CD4-positive, CD25-positive, alpha-beta regulatory T cell (primary cell): ENCODE measurements around the gene PRAMEF20. TPM values are rescaled to one million over a fixed set of nuclear protein-coding genes. Genes with fewer than 3 reads are reported as not detected.

Experiments used
- ATAC-seq, 2 donors: fragments of 150-1000 bp; cut with Tn5 transposase; one replicate each; pipeline ENCODE4 v1.10.0; 2021; ENCODE audit warnings: low read depth in 2 of 2, moderate number of reproducible peaks in 2 of 2, moderate library complexity in 1 of 2
- DNase-seq, 3 donors: peaks; one replicate each; pipeline versions ENCODE4 v3.0.0 to v3.0.0-alpha.2; 2012 to 2022; ENCODE audit warnings: mixed read lengths in 1 of 3
- H3K27ac ChIP-seq: one replicate; pipeline ENCODE4 v1.7.0; 2013; ENCODE audit warnings: mild to moderate bottlenecking, low read length; ENCODE audit not compliant: insufficient read depth, poor library complexity, severe bottlenecking
- H3K27me3 ChIP-seq: one replicate; pipeline ENCODE4 v1.7.0; 2013; ENCODE audit warnings: low read length; ENCODE audit not compliant: control insufficient read depth, insufficient read depth
- H3K36me3 ChIP-seq: one replicate; pipeline ENCODE4 v1.7.0; 2013; ENCODE audit warnings: mild to moderate bottlenecking, low read length, moderate library complexity; ENCODE audit not compliant: control insufficient read depth, insufficient read depth
- H3K4me1 ChIP-seq: 2 replicates; pipeline ENCODE4 v1.7.0; 2013; ENCODE audit warnings: mild to moderate bottlenecking, low read length; ENCODE audit not compliant: insufficient read depth, control insufficient read depth, poor library complexity, severe bottlenecking
- H3K4me3 ChIP-seq: one replicate; pipeline ENCODE4 v1.7.0; 2013; ENCODE audit warnings: low read depth, mild to moderate bottlenecking, low read length, moderate library complexity
- H3K9me3 ChIP-seq, 2 experiments: 1 replicate in 1 of 2; 2 replicates in 1 of 2; pipeline ENCODE4 v1.7.0; 2013; ENCODE audit warnings: low read length in 2 of 2, mild to moderate bottlenecking in 1 of 2, moderate library complexity in 1 of 2; ENCODE audit not compliant: control insufficient read depth in 2 of 2
- H3K27ac Mint-ChIP-seq, 3 donors: one replicate each; pipeline ENCODE4 v1.8.0; 2020 to 2022; ENCODE audit warnings: mild to moderate bottlenecking in 3 of 3, mixed read lengths in 3 of 3, moderate library complexity in 2 of 3
- H3K27me3 Mint-ChIP-seq: one replicate; pipeline ENCODE4 v1.8.0; 2022; ENCODE audit warnings: mild to moderate bottlenecking, mixed read lengths
- H3K36me3 Mint-ChIP-seq: one replicate; pipeline ENCODE4 v1.8.0; 2020; ENCODE audit warnings: mixed read lengths
- H3K4me1 Mint-ChIP-seq, 4 donors: one replicate each; pipeline ENCODE4 v1.8.0; 2020 to 2022; ENCODE audit warnings: mixed read lengths in 4 of 4, mild to moderate bottlenecking in 1 of 4
- H3K4me3 Mint-ChIP-seq, 4 donors: one replicate each; pipeline ENCODE4 v1.8.0; 2020 to 2022; ENCODE audit warnings: mild to moderate bottlenecking in 4 of 4, mixed read lengths in 4 of 4, moderate library complexity in 3 of 4
- H3K9me3 Mint-ChIP-seq, 7 donors: one replicate each; pipeline ENCODE4 v1.8.0; 2020 to 2022; ENCODE audit warnings: mixed read lengths in 7 of 7, mild to moderate bottlenecking in 3 of 7, moderate library complexity in 2 of 7
- polyA plus RNA-seq, 4 donors: library from polyadenylated mRNA; unstranded; fragments of 300-500 nt; fragmentation: Illumina TruSeq; gene quantifications; one replicate each; pipeline ENCODE4 v1.2.3, GENCODE V29; 2021
- total RNA-seq: library from RNA; stranded (reverse); gene quantifications from one replicate; pipeline ENCODE4 v1.2.3, GENCODE V29; 2022

The PRAMEF20 gene
- total and polyA plus RNA-seq, 5 donors from 2014 or later = not detected

DNA sequence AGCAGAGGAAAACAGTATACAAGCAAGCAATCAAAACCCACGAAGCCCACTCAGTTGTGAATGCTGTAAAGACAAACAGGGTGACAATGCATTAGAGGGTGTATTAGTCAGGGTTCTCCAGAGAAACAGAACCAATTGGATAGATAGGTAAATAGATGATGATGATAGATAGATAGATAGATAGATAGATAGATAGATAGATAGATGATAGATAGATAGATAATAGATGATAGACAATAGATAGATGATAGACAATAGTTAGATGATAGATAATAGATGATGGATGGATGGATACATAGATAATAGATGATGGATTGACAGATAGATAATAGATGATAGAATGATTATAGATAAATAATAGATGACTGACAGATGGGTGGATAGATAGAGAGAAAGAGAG is 55.3 kb downstream of the PRAMEF20 start:
- Mint-ChIP-seq H3K4me1 (no peaks in the 10 kb centered on the region), H3K27me3 (peaks cover 6% of the 10 kb centered on the region), H3K9me3 (no peaks in the 10 kb centered on the region), H3K27ac (no peak overlapping the region), H3K36me3 (no peaks in the 10 kb centered on the region), H3K4me3 (no peak overlapping the region)
- DNase-seq = no peak
- ATAC-seq = no peak
- no peaks in the 10 kb centered on the region for H3K36me3 ChIP-seq
- no peak overlapping the region for H3K4me3 ChIP-seq
- H3K27ac ChIP-seq = no peak overlapping the region
- H3K27me3 ChIP-seq = no peaks in the 10 kb centered on the region
- H3K4me1 ChIP-seq = no peaks in the 10 kb centered on the region
- H3K9me3 ChIP-seq = no peaks in the 10 kb centered on the region

DNA sequence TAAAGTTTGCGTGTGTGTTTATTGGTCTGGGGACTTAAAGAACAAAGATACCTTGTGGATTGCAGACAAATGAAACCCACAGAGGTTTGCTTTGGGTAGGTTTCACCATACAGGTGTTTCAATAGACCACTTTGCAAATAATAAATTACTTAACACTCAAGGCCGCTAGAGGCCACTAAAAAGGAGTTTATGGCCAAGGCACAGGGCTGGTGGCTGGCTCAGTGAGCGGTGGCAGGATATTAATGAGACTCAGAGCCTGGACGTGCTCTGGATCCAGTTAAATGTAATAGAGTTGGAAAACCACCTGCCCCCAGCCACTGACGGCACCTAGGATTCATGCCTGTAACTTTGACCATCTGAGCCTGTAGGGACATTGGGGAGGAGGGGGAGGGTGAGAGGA is 59.1 kb downstream of the PRAMEF20 start:
- H3K27ac Mint-ChIP-seq = no peak overlapping the region
- no peak overlapping the region for H3K4me3 ChIP-seq
- H3K27ac ChIP-seq = no peak overlapping the region
- no peaks in the 10 kb centered on the region for H3K36me3 Mint-ChIP-seq
- H3K9me3 Mint-ChIP-seq = no peaks in the 10 kb centered on the region
- no peaks in the 10 kb centered on the region for H3K27me3 ChIP-seq
- DNase-seq (no peak), ATAC-seq (no peak)
- no peaks in the 10 kb centered on the region for H3K9me3 ChIP-seq
- H3K4me1 Mint-ChIP-seq = no peaks in the 10 kb centered on the region
- H3K4me3 Mint-ChIP-seq = no peak overlapping the region
- H3K27me3 Mint-ChIP-seq = peaks cover 6% of the 10 kb centered on the region
- no peaks in the 10 kb centered on the region for H3K36me3 ChIP-seq
- H3K4me1 ChIP-seq = no peaks in the 10 kb centered on the region

Other genes starting within 250 kb of the PRAMEF20 start
- not detected for gene HNRNPCL4, start 244.8 kb upstream of the PRAMEF20 start, total RNA-seq
- gene HNRNPCL4, start 244.8 kb upstream of the PRAMEF20 start, polyA plus RNA-seq = not detected
- not detected for gene PRAMEF9, start 238.6 kb upstream of the PRAMEF20 start, total RNA-seq
- gene PRAMEF9, start 238.6 kb upstream of the PRAMEF20 start, polyA plus RNA-seq = not detected
- gene PRAMEF13, start 209.0 kb upstream of the PRAMEF20 start, total RNA-seq = not detected
- gene PRAMEF13, start 209.0 kb upstream of the PRAMEF20 start, polyA plus RNA-seq = not detected
- gene PRAMEF18, start 184.3 kb upstream of the PRAMEF20 start, total RNA-seq = not detected
- gene PRAMEF18, start 184.3 kb upstream of the PRAMEF20 start, polyA plus RNA-seq = not detected
- not detected for gene PRAMEF5, start 156.3 kb upstream of the PRAMEF20 start, total RNA-seq
- not detected for gene PRAMEF5, start 156.3 kb upstream of the PRAMEF20 start, polyA plus RNA-seq
- gene PRAMEF8, start 125.3 kb upstream of the PRAMEF20 start, total RNA-seq = not detected
- gene PRAMEF8, start 125.3 kb upstream of the PRAMEF20 start, polyA plus RNA-seq = not detected
- not detected for gene PRAMEF33, start 106.9 kb upstream of the PRAMEF20 start, total RNA-seq
- not detected for gene PRAMEF33, start 106.9 kb upstream of the PRAMEF20 start, polyA plus RNA-seq
- not detected for gene PRAMEF15, start 94.9 kb upstream of the PRAMEF20 start, total RNA-seq
- not detected for gene PRAMEF15, start 94.9 kb upstream of the PRAMEF20 start, polyA plus RNA-seq
- not detected for gene PRAMEF14, start 63.3 kb upstream of the PRAMEF20 start, total RNA-seq
- gene PRAMEF14, start 63.3 kb upstream of the PRAMEF20 start, polyA plus RNA-seq = not detected
- not detected for gene PRAMEF19, start 38.5 kb upstream of the PRAMEF20 start, total RNA-seq
- gene PRAMEF19, start 38.5 kb upstream of the PRAMEF20 start, polyA plus RNA-seq = not detected
- gene PRAMEF17, start 20.8 kb upstream of the PRAMEF20 start, total RNA-seq = not detected
- not detected for gene PRAMEF17, start 20.8 kb upstream of the PRAMEF20 start, polyA plus RNA-seq
- gene LRRC38, start 103.6 kb downstream of the PRAMEF20 start, total RNA-seq = not detected
- not detected for gene LRRC38, start 103.6 kb downstream of the PRAMEF20 start, polyA plus RNA-seq
- not detected for gene PDPN, start 173.4 kb downstream of the PRAMEF20 start, total RNA-seq
- not detected for gene PDPN, start 173.4 kb downstream of the PRAMEF20 start, polyA plus RNA-seq